ENCODE results near the gene IL6R. TPM values are rescaled to one million over a fixed set of nuclear protein-coding genes. Genes with fewer than 3 reads are reported as not detected.
A peak's percentile ranks its signal among the peaks of the same experiment; 100 is the strongest.

The IL6R gene
- total RNA-seq, 2 experiments from 2014 or later, result 4.6 to 6.3 TPM

GRCh38 chr1:154440036-154440804 lies 35.1 kb downstream of the IL6R start:
- DNase-seq (no peak), ATAC-seq (ENCODE audit: low read depth) (no peak)
- POLR2A ChIA-PET, result interaction anchor here (0.7 to 1.0 kb wide), 2 partner anchors 20 to 23 kb away, joined by 3 read pairs; no protein-coding TSS in a partner anchor
- peak overlapping the region; percentile 69 for H3K4me3 Mint-ChIP-seq
- H3K27me3 Mint-ChIP-seq, result peaks cover 18% of the 10 kb centered on the region
- H3K9me3 Mint-ChIP-seq, result no peaks in the 10 kb centered on the region
- H3K4me1 Mint-ChIP-seq, result peaks cover 37% of the 10 kb centered on the region
- no peaks in the 10 kb centered on the region for H3K36me3 Mint-ChIP-seq
- H3K27ac Mint-ChIP-seq, result peak overlapping the region; percentile 76

GRCh38 chr1:154441241-154441888 lies 36.2 kb downstream of the IL6R start:
- Mint-ChIP-seq H3K4me1 (peaks cover 46% of the 10 kb centered on the region), H3K4me3 (no peak overlapping the region), H3K27me3 (peaks cover 18% of the 10 kb centered on the region), H3K9me3 (no peaks in the 10 kb centered on the region), H3K27ac (no peak overlapping the region), H3K36me3 (no peaks in the 10 kb centered on the region)
- DNase-seq, result no peak
- no peak for ATAC-seq (ENCODE audit: low read depth)
- POLR2A ChIA-PET, result no interaction called here

DNA sequence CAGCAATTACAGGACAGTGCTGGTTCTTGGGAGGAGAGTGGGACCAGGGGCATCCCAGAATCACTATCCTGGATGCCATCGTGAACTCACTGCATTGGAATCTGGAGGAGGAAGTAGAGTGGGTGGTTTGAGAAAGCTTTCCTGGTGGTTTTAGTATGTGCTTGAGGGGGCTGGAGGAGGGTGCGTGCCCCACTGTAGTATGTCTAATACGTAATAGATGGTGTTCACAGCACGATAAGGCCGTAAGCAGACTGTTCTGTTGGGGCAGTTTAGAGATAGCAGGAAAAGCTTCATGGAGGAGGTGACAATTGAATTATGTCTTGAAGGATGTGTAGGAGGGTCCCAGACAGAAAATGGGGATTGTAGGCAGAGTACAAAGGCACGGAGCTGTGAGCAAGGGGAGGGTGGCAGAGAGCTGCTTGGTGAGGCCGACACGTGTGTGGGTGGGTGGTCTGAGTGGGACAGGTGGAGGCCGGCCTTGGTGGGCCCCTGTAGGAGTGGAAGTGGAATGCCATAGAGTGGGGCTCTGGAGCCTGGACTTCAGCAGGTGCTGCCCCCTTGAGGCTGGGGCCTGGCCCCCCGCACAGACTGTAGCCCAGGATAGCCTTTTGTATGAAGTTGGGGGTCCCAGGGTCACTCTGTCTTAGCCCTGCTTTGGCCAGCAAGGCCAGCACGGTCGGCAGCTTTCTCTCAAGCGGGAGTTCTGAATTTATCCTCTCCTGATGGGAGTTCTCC lies 37.0 kb downstream of the IL6R start:
- POLR2A ChIA-PET, result no interaction called here
- DNase-seq (no peak), ATAC-seq (ENCODE audit: low read depth) (no peak)
- no peaks in the 10 kb centered on the region for H3K9me3 Mint-ChIP-seq
- H3K27me3 Mint-ChIP-seq, result peaks cover 18% of the 10 kb centered on the region
- peaks cover 46% of the 10 kb centered on the region for H3K4me1 Mint-ChIP-seq
- H3K27ac Mint-ChIP-seq, result no peak overlapping the region
- no peaks in the 10 kb centered on the region for H3K36me3 Mint-ChIP-seq
- no peak overlapping the region for H3K4me3 Mint-ChIP-seq

- POLR2A ChIA-PET, result no interaction called here
- no peak overlapping the region for H3K4me3 Mint-ChIP-seq
- no peaks in the 10 kb centered on the region for H3K9me3 Mint-ChIP-seq
- no peak overlapping the region for H3K27ac Mint-ChIP-seq
- ATAC-seq (ENCODE audit: low read depth) (no peak), DNase-seq (no peak)
- H3K27me3 Mint-ChIP-seq, result peaks cover 25% of the 10 kb centered on the region
- H3K36me3 Mint-ChIP-seq, result no peaks in the 10 kb centered on the region
- peaks cover 41% of the 10 kb centered on the region for H3K4me1 Mint-ChIP-seq
Observed at GRCh38 chr1:154443274-154444013, 38.3 kb downstream of the IL6R start.

DNA sequence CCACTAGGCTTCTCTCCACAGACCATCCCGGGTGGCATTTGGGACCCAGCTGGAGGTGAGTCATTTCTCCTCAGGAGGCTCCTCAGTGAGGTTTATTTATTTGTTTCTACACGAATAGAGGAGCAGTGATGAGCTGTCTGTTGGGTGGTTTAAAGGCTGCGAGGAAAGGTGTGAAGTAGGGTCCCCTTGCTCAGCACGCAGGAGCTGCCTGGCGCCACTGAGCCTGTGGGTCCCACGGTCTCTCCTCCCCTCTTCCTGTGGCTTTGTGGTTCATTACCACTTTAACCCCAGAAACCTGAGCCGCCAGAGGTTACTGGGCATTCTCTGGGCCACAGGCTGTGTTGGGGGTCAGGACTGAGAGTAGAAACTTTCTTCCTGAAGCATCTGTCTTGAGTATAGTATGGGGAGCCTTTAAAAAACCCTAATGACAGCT lies 39.9 kb downstream of the IL6R start:
- DNase-seq, result peak; percentile 41
- Mint-ChIP-seq H3K36me3 (no peaks in the 10 kb centered on the region), H3K4me1 (peaks cover 35% of the 10 kb centered on the region), H3K9me3 (no peaks in the 10 kb centered on the region), H3K27me3 (peaks cover 25% of the 10 kb centered on the region), H3K27ac (peak overlapping the region; percentile 30), H3K4me3 (no peak overlapping the region)
- POLR2A ChIA-PET, result no interaction called here
- ATAC-seq (ENCODE audit: low read depth), result peak; percentile 70

DNA sequence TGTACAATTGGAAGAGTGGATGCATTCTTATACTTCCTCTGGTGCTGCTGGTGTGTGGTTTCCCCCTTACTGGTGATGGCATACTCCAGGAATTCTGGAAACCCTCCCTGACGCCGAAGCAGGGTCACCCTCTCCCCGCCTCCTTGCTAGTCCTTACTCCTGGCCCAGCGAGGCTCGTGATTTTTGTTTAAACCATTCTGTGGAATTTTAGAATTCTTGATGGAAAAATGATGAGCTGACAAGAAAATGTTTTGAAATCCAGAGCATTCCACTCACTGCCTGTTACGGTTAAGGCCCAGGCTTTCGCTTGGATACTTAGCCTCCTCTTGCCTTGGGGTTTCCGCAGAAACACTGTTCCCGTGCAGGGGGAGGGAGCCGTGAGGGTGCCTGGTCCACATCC lies 41.1 kb downstream of the IL6R start:
- Mint-ChIP-seq H3K4me3 (no peak overlapping the region), H3K4me1 (peaks cover 27% of the 10 kb centered on the region), H3K9me3 (no peaks in the 10 kb centered on the region), H3K36me3 (no peaks in the 10 kb centered on the region), H3K27ac (no peak overlapping the region), H3K27me3 (peaks cover 27% of the 10 kb centered on the region)
- ATAC-seq (ENCODE audit: low read depth) (no peak), DNase-seq (no peak)
- POLR2A ChIA-PET, result no interaction called here

DNA sequence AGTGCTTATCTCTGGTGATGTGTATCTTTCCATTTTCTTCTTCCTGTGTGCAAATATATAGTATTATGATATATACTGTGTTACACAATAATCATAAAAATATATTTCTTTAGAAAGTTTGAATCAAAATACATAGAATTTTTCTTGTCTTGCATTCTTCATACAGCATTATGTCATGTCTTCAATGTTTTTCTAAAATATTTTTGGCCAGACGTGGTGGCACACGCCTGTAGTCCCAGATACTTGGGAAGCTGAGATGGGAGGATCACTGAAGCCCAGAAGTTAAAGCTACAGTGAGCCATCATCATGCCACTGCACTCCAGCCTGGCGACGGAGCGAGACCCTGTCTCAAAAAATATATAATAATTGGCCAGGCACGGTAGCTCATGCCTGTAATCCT lies 41.6 kb downstream of the IL6R start:
- POLR2A ChIA-PET, result no interaction called here
- H3K4me3 Mint-ChIP-seq, result no peak overlapping the region
- no peak overlapping the region for H3K27ac Mint-ChIP-seq
- no peaks in the 10 kb centered on the region for H3K36me3 Mint-ChIP-seq
- ATAC-seq (ENCODE audit: low read depth) (no peak), DNase-seq (no peak)
- H3K4me1 Mint-ChIP-seq, result peaks cover 25% of the 10 kb centered on the region
- no peaks in the 10 kb centered on the region for H3K9me3 Mint-ChIP-seq
- H3K27me3 Mint-ChIP-seq, result peaks cover 29% of the 10 kb centered on the region

DNA sequence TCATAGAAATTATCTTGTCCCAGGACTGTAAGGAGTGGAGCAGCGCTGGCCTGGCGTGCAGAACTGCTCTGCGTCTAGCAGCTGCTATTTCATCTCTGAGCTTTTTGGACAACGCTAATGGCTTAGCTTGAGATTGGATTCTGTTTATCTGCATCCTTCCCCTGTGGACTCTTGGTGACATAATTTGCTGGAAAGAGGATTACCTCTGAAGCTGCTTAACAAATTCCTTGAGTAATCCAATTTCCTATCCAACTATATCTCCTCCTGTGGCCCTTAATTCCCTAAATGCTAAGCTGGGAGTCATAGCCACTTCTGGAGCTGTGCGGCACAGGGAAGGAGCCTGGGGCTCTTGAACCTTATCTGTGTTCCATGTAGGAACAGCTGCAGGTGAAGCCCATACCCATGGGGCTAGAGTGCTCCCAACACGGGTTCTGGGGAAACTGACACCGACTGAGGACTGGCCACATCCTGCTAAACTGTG lies 43.2 kb downstream of the IL6R start:
- no peaks in the 10 kb centered on the region for H3K9me3 Mint-ChIP-seq
- POLR2A ChIA-PET, result interaction anchor here (0.6 kb wide), 1 partner anchor 21 kb away, joined by 4 read pairs; no protein-coding TSS in a partner anchor
- H3K4me1 Mint-ChIP-seq, result peaks cover 16% of the 10 kb centered on the region
- H3K27ac Mint-ChIP-seq, result no peak overlapping the region
- no peak overlapping the region for H3K4me3 Mint-ChIP-seq
- no peak for DNase-seq
- peaks cover 30% of the 10 kb centered on the region for H3K27me3 Mint-ChIP-seq
- peaks cover 1% of the 10 kb centered on the region for H3K36me3 Mint-ChIP-seq
- no peak for ATAC-seq (ENCODE audit: low read depth)

DNA sequence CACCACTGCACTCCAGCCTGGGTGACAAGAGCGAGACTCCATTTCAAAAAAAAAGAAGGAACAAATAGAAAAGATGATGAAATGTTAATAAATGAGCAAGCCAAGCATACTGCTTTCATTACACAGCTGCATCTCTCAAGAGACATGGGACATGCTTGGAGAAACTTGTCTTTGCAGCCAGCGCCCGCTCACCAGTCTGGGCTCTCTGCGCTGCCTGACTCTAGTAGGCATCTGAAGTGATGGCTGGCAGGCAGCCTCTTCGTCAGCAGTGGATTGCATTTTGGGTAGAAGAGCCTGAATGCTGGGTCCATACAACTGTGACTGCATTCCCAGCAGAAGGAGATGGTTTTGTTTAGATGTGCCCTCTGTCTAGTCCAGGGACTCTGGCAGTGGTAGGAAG lies 48.0 kb downstream of the IL6R start:
- Mint-ChIP-seq H3K27ac (no peak overlapping the region), H3K4me1 (peaks cover 11% of the 10 kb centered on the region), H3K4me3 (no peak overlapping the region), H3K9me3 (no peaks in the 10 kb centered on the region), H3K27me3 (peaks cover 30% of the 10 kb centered on the region), H3K36me3 (peaks cover 1% of the 10 kb centered on the region)
- no peak for DNase-seq
- ATAC-seq (ENCODE audit: low read depth), result no peak
- POLR2A ChIA-PET, result interaction anchor here (1.1 kb wide), 1 partner anchor 119 kb away, joined by 3 read pairs; no protein-coding TSS in a partner anchor

- Mint-ChIP-seq H3K36me3 (peaks cover 1% of the 10 kb centered on the region), H3K9me3 (no peaks in the 10 kb centered on the region), H3K27ac (no peak overlapping the region), H3K4me1 (peaks cover 11% of the 10 kb centered on the region), H3K4me3 (no peak overlapping the region), H3K27me3 (peaks cover 29% of the 10 kb centered on the region)
- no peak for DNase-seq
- POLR2A ChIA-PET, result interaction anchor here (1.1 kb wide), 1 partner anchor 119 kb away, joined by 3 read pairs; no protein-coding TSS in a partner anchor
- no peak for ATAC-seq (ENCODE audit: low read depth)
Observed at GRCh38 chr1:154453574-154454352, 48.6 kb downstream of the IL6R start.

GRCh38 chr1:154454386-154455120 lies 49.4 kb downstream of the IL6R start:
- DNase-seq, result no peak
- H3K27ac Mint-ChIP-seq, result no peak overlapping the region
- H3K4me3 Mint-ChIP-seq, result no peak overlapping the region
- peaks cover 11% of the 10 kb centered on the region for H3K4me1 Mint-ChIP-seq
- no peaks in the 10 kb centered on the region for H3K9me3 Mint-ChIP-seq
- peaks cover 29% of the 10 kb centered on the region for H3K27me3 Mint-ChIP-seq
- peaks cover 1% of the 10 kb centered on the region for H3K36me3 Mint-ChIP-seq
- POLR2A ChIA-PET, result interaction anchor here (1.1 kb wide), 1 partner anchor 120 kb away, joined by 3 read pairs; no protein-coding TSS in a partner anchor
- no peak for ATAC-seq (ENCODE audit: low read depth)

DNA sequence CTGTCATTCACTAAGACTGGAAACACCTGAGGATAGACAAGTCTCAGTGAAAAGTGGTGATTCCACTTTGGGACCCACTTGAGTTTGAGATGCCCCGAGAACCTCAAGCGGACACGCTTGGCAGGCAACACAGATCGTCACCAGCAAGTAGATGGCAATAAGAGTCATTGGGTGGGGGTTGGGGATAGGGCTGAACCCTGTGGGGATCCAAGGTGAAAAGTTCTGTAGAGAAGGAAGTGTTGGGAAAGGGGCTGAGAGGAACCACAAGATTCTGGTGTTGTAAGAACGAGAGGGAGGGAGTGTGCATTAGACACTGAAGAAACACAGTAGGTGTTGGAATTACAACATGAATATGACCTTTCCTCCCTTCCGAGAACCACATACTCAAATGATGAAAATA lies 51.5 kb downstream of the IL6R start:
- H3K27ac Mint-ChIP-seq, result no peak overlapping the region
- DNase-seq, result no peak
- peaks cover 1% of the 10 kb centered on the region for H3K36me3 Mint-ChIP-seq
- POLR2A ChIA-PET, result no interaction called here
- no peak for ATAC-seq (ENCODE audit: low read depth)
- H3K4me3 Mint-ChIP-seq, result no peak overlapping the region
- peaks cover 20% of the 10 kb centered on the region for H3K27me3 Mint-ChIP-seq
- peaks cover 15% of the 10 kb centered on the region for H3K4me1 Mint-ChIP-seq
- H3K9me3 Mint-ChIP-seq, result no peaks in the 10 kb centered on the region

All from activated naive CD8-positive, alpha-beta T cell treated with anti-CD3 and anti-CD28 coated beads, Interleukin-2, amount 10 ng/mL, durations not matched to agents 7 days and 5 days (primary cell).